GM19351 (cell line): ENCODE measurements around the gene CBFA2T3.

ENCODE experiments used
- ATAC-seq: cut with Tn5 transposase; IDR thresholded peaks from one replicate; pipeline ENCODE4 v1.9.1; 2021; ENCODE audit warnings: mild to moderate bottlenecking, moderate library complexity; ENCODE audit not compliant: unreplicated experiment

Gene CBFA2T3

GRCh38 chr16:88940862-88941817 lies 35.9 kb downstream of the CBFA2T3 start:
- ATAC-seq = no peak

DNA sequence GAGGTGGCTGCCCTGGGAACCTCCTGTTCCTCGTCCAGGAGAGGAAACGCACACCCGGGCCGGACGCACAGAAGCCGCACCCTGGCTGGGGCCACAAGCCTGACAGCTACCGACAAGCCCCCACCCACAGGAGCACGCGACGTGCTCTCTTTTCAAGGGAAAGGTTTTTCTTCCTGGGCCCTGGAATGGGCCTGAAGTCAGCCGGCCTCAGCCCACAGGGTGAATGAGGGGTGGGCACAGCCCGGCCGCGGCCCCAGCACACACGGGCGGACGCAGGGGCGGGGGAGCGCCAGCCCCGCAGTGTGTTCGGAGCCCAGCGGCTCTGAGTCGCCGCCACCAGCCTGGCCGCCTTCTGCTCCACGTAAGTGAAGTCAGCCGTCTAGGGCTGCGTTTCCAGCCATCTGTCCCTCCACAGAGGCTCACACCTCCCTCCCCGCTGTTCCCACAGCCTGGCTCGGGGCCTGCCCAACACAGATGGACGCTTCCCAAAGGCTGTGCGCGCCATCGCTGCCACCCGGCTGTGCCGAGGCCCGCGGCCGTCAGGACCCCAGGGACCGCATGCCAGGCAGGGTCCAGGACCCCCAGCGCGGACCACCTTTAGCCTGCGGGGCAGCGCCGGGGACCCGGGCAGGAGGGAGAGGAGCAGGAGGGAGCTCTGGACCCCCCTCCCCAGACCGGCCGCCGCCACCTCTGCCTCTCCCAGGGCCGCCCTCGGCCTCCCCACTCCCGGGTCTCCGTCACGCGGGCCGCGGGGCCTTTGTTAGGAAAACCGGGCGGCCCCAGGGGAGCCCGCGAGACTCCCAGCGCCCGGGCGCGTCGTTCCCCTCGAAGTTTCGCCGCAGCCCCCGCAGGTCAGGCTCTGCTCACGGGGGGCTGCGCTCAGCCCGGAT lies 36.8 kb downstream of the CBFA2T3 start:
- no peak for ATAC-seq

- no peak for ATAC-seq
These were observed 37.6 kb downstream of the CBFA2T3 start for GRCh38 chr16:88939245-88939971.

DNA sequence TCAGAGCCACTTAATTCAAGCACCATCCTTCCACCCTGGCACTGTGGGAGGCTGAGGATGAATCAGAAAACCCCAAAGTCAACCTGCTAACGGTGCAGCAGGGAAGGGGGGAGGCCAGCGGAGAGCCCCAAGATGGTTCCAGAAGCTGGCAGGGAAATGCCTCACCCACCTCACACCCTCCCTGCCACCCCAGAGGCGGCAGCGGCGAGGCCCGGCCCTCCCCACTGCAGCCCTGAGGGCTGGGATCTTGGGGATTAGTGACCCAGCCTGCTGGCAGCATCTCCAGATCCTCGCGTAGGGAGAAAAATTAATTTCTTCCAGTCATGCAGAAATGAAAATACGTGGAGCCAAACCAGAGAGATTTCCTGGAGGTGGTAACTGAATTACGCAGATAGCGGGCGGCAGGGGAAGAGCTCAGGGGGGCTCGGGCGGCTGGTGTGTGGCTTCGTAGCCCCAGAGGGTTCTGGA lies 38.2 kb downstream of the CBFA2T3 start:
- ATAC-seq = no peak

DNA sequence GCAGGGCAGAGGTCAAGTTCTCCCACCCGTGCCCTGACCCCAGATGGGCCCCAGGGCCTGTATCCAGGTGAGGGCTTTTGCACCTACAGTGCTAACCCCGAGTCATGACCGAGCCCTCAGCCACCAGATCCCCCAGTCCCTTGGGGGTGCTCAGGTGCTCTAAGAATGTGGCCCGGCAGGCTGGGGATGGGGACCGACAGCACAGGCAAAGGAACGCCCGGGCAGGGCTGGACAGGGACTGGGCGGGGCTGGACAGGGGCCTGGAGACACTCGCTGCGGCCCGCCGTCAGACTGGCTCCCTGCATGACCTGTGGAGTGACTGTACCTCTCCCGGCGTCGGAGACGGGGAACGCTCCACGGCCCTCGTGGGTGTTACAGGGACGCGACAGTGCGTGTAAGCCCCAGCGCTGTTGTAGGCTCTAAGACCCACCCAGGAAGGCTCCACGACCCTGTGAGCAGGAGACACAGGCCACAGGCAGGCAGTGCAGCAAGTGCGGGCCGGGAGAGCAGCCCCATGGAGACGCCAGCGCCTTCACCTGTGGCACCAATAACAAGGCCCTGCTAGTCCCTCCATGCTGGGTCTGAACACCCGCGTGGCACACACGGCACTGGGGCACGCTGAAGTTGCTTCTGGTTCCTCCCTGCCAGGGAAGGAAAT lies 38.8 kb downstream of the CBFA2T3 start:
- no peak for ATAC-seq

DNA sequence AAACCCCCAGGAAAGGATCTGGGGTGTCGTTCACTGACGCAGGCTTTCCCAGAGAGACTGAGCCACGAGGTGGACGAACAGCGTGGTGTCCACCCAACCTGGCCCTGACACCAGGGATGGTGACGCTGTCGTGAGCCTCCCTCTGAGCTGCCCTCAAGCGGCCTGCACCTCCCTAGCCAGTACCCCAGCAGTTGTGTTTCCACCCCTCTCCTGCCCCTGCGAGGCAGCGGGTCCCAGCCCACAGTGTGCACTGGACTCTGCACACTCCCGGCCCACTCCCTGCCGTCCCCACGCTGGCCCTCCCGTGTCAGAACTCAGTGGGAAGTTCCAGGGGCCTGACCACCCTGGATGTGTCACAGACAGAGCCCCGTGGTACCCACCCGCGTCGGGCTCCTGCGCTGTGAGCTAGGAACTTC lies 39.8 kb downstream of the CBFA2T3 start:
- no peak for ATAC-seq

DNA sequence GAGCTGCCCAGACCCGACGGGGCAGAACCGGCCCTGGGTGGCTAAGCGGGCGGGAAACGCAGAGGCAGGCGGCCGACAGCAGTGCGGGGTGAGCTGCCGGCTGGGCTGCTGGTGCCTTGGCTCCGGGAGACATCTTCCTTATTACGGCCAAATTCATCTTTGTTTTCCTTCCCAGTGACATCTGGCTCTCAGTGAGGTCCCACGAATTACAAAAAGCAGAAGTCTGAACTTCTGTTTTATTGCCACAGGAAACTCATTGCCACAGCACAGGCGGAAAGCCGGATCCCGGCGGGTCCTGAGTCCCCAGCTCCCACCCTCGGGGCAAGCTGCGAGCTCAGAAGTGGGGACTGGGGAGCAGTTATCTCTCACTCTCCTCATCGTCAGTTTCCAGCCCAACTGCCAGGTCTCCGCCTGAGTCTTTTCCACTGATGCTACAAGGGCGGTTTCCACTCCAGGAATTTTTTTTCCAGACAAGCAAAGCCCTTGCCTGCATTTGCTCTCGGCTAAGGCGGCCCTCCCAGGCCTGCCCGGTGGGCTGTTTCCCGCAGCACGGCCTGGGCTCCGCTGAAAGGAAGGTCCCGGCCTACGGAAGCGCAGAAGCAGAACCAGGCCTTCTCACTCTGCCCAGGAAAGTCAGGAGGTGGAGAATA lies 40.3 kb downstream of the CBFA2T3 start:
- ATAC-seq = no peak

GRCh38 chr16:88936008-88936555 lies 40.9 kb downstream of the CBFA2T3 start:
- ATAC-seq = no peak

GRCh38 chr16:88934066-88934667 lies 42.8 kb downstream of the CBFA2T3 start:
- no peak for ATAC-seq

GRCh38 chr16:88932929-88933328 lies 44.1 kb downstream of the CBFA2T3 start:
- ATAC-seq = no peak

- ATAC-seq = no peak
These were observed 45.1 kb downstream of the CBFA2T3 start for GRCh38 chr16:88931936-88932335.

GRCh38 chr16:88931373-88931900 lies 45.6 kb downstream of the CBFA2T3 start:
- ATAC-seq = no peak

DNA sequence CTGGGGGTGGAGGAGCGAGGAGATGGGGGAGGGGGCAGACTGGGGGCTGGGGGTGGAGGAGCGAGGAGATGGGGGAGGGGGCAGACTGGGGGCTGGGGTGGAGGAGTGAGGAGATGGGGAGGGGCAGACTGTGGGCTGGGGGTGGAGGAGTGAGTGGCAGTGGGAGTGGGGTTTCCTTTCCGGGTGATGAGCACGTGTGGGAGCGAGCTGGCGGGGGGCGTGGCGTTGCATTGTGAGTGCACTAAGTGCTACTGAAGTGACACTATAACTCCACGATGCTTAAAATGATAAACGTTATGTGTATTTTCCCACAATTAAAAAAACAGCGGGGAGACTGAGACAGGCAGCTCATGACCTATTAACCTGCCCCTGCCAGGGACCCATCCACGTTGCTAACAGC lies 46.3 kb downstream of the CBFA2T3 start:
- no peak for ATAC-seq

DNA sequence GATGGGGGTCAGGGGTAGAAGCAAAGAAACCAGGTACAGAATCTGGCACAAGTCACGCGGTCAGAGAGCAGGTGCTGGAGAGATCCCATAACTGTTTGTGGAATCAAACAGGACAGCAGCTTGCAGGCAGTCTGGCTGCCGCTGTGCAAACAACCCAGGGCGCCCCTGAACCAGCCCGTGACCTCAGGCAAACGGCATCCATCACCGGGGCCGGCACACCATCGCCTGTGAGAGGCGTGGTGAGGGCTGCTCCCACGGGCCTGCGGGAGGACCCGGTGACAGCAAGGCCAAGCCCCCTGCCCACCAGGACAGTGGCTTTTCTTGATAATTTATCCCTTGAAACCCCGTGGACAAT lies 47.9 kb downstream of the CBFA2T3 start:
- ATAC-seq = no peak

DNA sequence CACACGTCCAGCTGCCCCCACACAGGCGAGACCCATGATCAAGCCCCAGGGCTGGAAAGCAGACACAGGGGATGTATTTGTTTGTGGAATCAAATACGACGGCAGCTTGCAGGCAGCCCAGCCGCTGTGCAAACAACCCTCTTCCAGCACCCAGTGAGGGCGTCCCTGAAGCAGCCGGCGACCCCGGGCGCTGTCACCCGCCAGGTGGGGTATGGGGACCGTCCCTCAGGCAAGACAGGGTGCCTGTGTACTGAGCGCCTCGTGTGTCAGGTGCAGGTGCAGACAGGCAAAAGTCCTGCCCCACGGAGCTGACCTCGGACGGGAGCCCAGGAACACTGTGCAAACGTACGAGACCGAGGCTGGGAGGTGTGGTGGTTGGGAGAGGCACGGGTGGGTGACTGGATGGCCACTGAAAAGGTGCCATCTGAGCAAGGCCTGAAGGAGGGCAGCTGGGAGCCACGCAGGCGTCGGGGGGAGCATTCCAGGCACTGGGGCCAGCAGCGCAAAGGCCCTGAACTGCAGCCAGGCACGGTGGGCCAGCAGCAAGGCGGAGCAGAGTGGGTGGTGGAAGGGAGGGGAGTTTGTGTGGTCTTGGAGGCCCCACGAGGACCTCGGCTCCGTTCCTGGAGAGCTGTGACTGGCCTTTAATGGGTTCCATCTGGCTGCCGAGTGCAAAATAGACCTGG lies 48.5 kb downstream of the CBFA2T3 start:
- ATAC-seq = no peak

GRCh38 chr16:88927661-88928060 lies 49.3 kb downstream of the CBFA2T3 start:
- ATAC-seq = no peak

DNA sequence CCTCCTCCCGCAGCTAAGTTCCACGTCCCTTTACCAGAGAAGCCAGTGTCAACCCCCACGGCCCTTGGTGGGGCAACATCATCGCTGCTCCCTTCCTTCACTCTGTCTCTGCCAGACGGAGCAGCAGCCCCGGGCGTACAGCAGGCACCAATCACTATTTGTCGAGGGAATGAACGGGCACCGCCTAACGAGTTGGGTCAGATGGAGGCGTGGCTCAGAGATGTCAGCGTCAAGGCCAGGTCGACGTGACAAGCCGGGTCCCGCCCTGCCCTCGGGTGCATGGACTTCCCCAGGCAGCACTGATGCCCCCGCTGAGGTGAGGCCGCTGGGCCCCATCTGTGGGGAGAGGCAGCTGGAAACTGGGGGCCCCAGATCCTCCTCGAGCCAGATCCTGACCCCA lies 50.0 kb downstream of the CBFA2T3 start:
- no peak for ATAC-seq

DNA sequence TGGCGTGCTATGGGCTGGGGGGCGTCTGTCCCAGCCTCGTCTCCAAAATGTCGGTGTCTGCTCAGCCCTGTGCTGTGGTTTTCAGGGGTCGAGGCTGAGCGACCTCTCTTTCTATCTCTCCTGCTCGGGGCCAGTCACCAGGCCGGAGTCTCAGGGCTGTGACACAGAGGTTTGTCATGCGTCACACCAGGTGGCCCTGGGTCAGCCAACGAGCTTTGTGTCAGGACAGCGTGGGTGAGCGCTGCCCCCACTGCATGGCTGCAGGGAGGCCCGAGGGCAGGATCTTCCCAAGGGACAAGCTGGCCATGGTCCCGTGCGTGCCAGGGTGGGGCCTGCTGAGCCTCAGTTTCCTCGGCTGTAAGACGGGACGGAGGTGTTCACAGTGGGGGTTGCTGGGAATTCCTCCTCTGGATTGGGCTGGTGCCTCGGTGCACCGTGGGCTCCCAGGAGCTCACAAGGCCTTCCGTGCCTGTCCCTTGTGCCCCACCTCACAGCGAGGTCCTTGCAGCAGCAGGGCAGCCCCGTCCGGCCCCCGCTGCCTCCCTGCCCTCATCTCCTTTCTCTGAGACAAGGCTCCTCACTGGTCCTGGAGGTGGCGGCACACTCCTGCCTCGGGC lies 50.5 kb downstream of the CBFA2T3 start:
- ATAC-seq = no peak
